Right lobe of liver (tissue), 4 donors: ENCODE results near the gene SETX.

ENCODE experiments used
- POLR2A ChIP-seq: fragments of 450-650 bp; IDR thresholded peaks from one replicate; pipeline ENCODE4 v1.6.1; 2017; ENCODE audit warnings: antibody characterized with exemption, mild to moderate bottlenecking
- TF ChIP-seq, protein P1 (sequence below), 4 donors: fragments of 200-600 bp in 3 of 4; fragments of 450-650 bp in 1 of 4; IDR thresholded peaks; one replicate each; pipeline versions ENCODE4 v1.5.1 to v1.8.0; 2016 to 2022; ENCODE audit warnings: antibody characterized with exemption in 4 of 4, mild to moderate bottlenecking in 2 of 4
- donor health status: DM: no; HTN: no; CAD: no.
- donor health status: DM: no; HTN: no; CAD: no.
- donor health status: DM: no; HTN: yes; CAD: no.

DNA sequence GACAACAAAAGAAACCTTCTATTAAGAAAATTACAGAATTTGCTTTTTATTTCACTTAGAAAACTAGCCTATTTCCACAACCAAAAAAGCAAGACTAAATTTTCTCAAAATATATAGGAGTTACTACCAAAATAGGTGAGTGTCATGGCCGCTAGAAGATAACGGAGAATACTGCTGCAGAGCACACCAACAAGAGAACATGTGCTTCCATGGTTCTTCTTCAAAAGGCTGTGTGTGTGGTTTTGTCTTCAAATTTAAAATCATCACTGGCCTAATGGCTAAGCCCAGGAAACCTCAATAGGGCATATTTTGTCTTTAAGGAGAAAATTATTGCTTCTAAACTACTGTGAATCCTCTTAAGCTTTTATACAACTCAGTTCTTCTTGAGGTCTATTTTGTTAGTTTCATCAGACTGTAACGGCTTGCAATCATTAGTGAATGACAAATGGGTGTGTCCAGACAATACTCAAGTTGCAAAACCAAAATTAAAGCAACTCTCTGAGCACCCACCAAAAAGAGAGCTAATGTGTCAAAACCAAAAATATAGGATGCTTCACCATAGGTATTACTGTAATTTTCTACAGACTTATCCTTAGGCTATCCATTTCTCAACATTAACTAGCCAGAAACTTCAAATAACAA lies 3.3 kb downstream of the SETX start:
- TF ChIP-seq, protein P1, sequence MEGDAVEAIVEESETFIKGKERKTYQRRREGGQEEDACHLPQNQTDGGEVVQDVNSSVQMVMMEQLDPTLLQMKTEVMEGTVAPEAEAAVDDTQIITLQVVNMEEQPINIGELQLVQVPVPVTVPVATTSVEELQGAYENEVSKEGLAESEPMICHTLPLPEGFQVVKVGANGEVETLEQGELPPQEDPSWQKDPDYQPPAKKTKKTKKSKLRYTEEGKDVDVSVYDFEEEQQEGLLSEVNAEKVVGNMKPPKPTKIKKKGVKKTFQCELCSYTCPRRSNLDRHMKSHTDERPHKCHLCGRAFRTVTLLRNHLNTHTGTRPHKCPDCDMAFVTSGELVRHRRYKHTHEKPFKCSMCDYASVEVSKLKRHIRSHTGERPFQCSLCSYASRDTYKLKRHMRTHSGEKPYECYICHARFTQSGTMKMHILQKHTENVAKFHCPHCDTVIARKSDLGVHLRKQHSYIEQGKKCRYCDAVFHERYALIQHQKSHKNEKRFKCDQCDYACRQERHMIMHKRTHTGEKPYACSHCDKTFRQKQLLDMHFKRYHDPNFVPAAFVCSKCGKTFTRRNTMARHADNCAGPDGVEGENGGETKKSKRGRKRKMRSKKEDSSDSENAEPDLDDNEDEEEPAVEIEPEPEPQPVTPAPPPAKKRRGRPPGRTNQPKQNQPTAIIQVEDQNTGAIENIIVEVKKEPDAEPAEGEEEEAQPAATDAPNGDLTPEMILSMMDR (IDR thresholded peaks at IDR 0.05) = no peak
- TF ChIP-seq POLR2A = no peak
